ENCODE results near the gene SH2D6.

Gene SH2D6

GRCh38 chr2:85455552-85456090 lies 37.1 kb downstream of the SH2D6 start:
- H3K9me3 Mint-ChIP-seq: no peaks in the 10 kb centered on the region
- H3K36me3 Mint-ChIP-seq (ENCODE audit: low read depth): no peaks in the 10 kb centered on the region
- H3K27me3 Mint-ChIP-seq: no peaks in the 10 kb centered on the region
- H3K27ac Mint-ChIP-seq: peak overlapping the region; percentile 19
- H3K4me1 Mint-ChIP-seq (ENCODE audit: low read depth): no peaks in the 10 kb centered on the region
- H3K4me3 Mint-ChIP-seq: no peak overlapping the region

- H3K9me3 Mint-ChIP-seq: no peaks in the 10 kb centered on the region
- no peaks in the 10 kb centered on the region for H3K36me3 Mint-ChIP-seq (ENCODE audit: low read depth)
- no peaks in the 10 kb centered on the region for H3K27me3 Mint-ChIP-seq
- no peak overlapping the region for H3K27ac Mint-ChIP-seq
- no peak overlapping the region for H3K4me3 Mint-ChIP-seq
- no peaks in the 10 kb centered on the region for H3K4me1 Mint-ChIP-seq (ENCODE audit: low read depth)
Measured at GRCh38 chr2:85457043-85457442, 38.5 kb downstream of the SH2D6 start.

GRCh38 chr2:85457877-85458316 lies 39.4 kb downstream of the SH2D6 start:
- Mint-ChIP-seq H3K27me3 (no peaks in the 10 kb centered on the region), H3K27ac (no peak overlapping the region), H3K9me3 (no peaks in the 10 kb centered on the region), H3K4me3 (no peak overlapping the region), H3K4me1 (ENCODE audit: low read depth) (no peaks in the 10 kb centered on the region), H3K36me3 (ENCODE audit: low read depth) (no peaks in the 10 kb centered on the region)

DNA sequence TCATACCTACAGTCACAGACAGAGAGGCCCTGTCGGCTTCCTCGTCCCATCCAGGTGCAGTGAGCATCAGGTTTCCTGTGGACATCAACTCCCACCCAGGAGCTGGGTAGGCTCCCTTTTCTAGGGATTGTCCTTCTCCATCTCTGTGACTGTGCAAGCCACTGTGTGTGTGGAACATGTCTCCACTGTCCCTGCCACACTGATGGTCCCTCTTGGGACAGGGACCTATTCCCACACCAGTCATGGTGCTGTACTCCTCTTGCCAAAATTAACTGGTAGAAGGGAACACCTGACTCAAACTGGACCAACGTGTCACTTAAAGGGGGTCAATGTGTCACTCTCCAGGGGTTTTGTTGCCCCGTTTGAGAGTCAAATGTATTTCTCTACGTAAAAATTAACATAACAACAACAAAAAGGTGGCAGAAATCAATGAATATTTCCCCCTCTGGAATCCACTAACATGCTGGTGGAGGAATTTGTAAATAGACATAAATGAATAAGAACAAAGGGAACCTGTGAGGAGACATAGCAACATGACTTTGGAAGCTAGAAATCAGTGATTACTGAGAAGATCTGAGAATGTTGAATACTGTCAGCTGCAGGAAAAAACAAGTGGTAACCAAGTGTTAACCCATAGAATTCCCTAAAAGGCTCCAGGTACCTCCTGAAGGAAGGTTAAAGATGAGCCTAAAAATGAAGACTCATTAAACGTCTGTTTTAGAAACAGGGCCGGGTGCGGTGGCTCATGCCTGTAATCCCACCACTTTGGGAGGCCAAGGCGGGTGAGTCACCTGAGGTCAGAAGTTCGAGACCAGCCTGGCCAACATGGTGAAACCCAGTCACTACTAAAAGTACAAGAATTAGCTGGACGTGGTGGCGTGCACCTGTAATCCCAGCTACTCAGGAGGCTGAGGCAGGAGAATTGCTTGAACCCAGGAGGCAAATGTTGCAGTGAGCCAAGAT lies 40.4 kb downstream of the SH2D6 start:
- no peaks in the 10 kb centered on the region for H3K36me3 Mint-ChIP-seq (ENCODE audit: low read depth)
- H3K27me3 Mint-ChIP-seq: no peaks in the 10 kb centered on the region
- no peak overlapping the region for H3K4me3 Mint-ChIP-seq
- no peaks in the 10 kb centered on the region for H3K4me1 Mint-ChIP-seq (ENCODE audit: low read depth)
- H3K9me3 Mint-ChIP-seq: no peaks in the 10 kb centered on the region
- no peak overlapping the region for H3K27ac Mint-ChIP-seq

DNA sequence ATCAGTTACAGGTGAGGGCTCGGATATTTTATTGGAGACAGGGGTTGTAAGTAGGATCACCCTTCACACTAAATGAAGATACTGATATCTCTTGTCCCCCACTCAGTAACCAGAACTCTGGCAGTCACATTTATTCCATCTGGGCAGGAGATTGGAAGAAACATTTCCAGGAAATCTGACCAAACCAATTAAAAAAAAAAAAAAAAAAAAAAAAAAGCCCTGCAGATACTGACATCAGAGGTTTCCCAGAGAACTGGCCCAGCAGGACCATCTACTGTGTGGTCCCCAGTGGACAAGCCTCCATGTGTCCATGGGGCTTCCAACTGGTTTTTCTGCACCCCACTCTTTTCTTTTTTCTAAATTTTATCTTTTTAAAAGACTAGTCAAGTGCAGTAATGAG lies 41.3 kb downstream of the SH2D6 start:
- Mint-ChIP-seq H3K27ac (no peak overlapping the region), H3K27me3 (no peaks in the 10 kb centered on the region), H3K9me3 (no peaks in the 10 kb centered on the region), H3K4me1 (ENCODE audit: low read depth) (no peaks in the 10 kb centered on the region), H3K36me3 (ENCODE audit: low read depth) (no peaks in the 10 kb centered on the region), H3K4me3 (no peak overlapping the region)

DNA sequence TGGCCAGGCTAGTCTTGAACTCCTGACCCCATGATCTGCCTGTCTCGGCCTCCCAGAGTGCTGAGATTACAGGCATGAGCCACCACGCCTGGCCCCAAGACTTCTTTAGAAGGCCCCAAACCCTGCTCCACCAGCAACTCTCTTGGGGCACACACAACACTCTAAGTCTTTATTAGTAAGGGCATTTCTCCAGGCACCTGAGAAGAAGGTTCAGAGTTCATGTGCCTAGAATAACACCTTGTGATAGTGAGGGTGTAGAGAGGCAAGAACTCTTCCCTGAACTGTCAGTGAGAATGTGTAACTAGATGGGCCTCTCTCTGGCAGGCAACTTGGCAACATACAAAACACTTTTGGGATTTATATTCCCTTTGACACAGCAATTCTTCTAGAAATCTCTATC lies 43.8 kb downstream of the SH2D6 start:
- no peaks in the 10 kb centered on the region for H3K4me1 Mint-ChIP-seq (ENCODE audit: low read depth)
- no peak overlapping the region for H3K4me3 Mint-ChIP-seq
- H3K27me3 Mint-ChIP-seq: no peaks in the 10 kb centered on the region
- H3K36me3 Mint-ChIP-seq (ENCODE audit: low read depth): no peaks in the 10 kb centered on the region
- H3K9me3 Mint-ChIP-seq: no peaks in the 10 kb centered on the region
- no peak overlapping the region for H3K27ac Mint-ChIP-seq

GRCh38 chr2:85468096-85468703 lies 49.7 kb downstream of the SH2D6 start:
- no peaks in the 10 kb centered on the region for H3K27me3 Mint-ChIP-seq
- H3K4me1 Mint-ChIP-seq (ENCODE audit: low read depth): peaks cover 6% of the 10 kb centered on the region
- H3K27ac Mint-ChIP-seq: peak overlapping the region; percentile 51
- H3K9me3 Mint-ChIP-seq: no peaks in the 10 kb centered on the region
- no peak overlapping the region for H3K4me3 Mint-ChIP-seq
- H3K36me3 Mint-ChIP-seq (ENCODE audit: low read depth): no peaks in the 10 kb centered on the region

DNA sequence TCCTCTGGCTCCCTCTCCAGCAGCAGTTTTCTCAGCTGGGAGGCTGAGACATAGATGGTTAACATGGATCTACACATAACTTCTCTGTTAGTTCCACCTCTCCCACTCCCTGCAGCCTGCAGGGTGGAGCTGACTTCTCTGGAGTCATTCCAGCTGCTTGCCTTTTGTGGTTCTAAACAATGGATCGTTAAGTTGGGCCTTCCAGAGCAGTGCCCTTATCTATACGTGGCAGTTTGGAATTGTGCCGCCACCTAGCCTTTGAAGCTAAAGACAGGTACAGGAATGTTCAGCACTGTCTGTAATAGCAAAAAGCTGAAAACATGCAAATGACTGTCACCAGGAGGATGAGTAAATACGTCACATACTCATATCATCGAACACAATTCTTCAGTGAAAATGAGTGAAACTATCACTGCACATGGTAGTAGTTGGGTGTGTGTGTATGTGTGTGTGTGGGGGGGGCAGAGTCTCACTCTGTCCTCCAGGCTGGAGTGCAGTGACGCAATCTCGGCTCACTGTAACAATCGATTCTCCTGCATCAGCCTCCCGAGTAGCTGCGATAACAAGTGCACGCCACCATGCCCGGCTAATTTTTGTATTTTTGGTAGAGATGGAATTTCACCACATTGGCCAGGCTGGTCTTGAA lies 50.3 kb downstream of the SH2D6 start:
- Mint-ChIP-seq H3K27me3 (no peaks in the 10 kb centered on the region), H3K4me1 (ENCODE audit: low read depth) (peaks cover 6% of the 10 kb centered on the region), H3K36me3 (ENCODE audit: low read depth) (no peaks in the 10 kb centered on the region), H3K27ac (peak overlapping the region; percentile 51), H3K9me3 (no peaks in the 10 kb centered on the region), H3K4me3 (no peak overlapping the region)

- Mint-ChIP-seq H3K4me3 (no peak overlapping the region), H3K9me3 (no peaks in the 10 kb centered on the region), H3K4me1 (ENCODE audit: low read depth) (peaks cover 6% of the 10 kb centered on the region), H3K27me3 (no peaks in the 10 kb centered on the region), H3K27ac (no peak overlapping the region), H3K36me3 (ENCODE audit: low read depth) (no peaks in the 10 kb centered on the region)
Measured at GRCh38 chr2:85470850-85471800, 52.6 kb downstream of the SH2D6 start.

GRCh38 chr2:85472261-85472660 lies 53.7 kb downstream of the SH2D6 start:
- H3K4me3 Mint-ChIP-seq: no peak overlapping the region
- no peak overlapping the region for H3K27ac Mint-ChIP-seq
- no peaks in the 10 kb centered on the region for H3K36me3 Mint-ChIP-seq (ENCODE audit: low read depth)
- H3K4me1 Mint-ChIP-seq (ENCODE audit: low read depth): peaks cover 6% of the 10 kb centered on the region
- no peaks in the 10 kb centered on the region for H3K27me3 Mint-ChIP-seq
- no peaks in the 10 kb centered on the region for H3K9me3 Mint-ChIP-seq

- H3K9me3 Mint-ChIP-seq: no peaks in the 10 kb centered on the region
- H3K4me3 Mint-ChIP-seq: no peak overlapping the region
- no peaks in the 10 kb centered on the region for H3K36me3 Mint-ChIP-seq (ENCODE audit: low read depth)
- H3K27me3 Mint-ChIP-seq: no peaks in the 10 kb centered on the region
- H3K27ac Mint-ChIP-seq: no peak overlapping the region
- no peaks in the 10 kb centered on the region for H3K4me1 Mint-ChIP-seq (ENCODE audit: low read depth)
Measured at GRCh38 chr2:85475799-85476490, 57.4 kb downstream of the SH2D6 start.

DNA sequence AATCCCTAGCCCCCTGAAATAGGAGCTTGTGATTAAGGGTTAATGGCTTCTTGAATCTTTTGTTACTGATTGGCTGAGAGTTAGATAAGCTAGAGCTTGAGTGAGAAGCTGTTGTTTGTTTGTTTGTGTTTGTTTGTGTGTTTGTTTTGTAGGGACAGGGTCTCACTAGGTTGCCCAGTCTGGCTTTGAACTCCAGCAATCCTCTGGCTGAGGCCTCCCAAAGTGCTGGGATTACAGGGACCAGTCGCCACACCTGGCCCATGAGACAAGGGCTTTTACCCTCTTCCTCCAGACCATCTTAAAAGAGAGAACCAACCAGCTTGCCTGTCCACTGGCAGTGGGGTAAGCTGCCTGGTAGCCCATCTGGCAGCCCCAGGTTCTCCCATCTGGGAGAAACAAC lies 58.1 kb downstream of the SH2D6 start:
- Mint-ChIP-seq H3K4me3 (no peak overlapping the region), H3K9me3 (no peaks in the 10 kb centered on the region), H3K27me3 (no peaks in the 10 kb centered on the region), H3K27ac (no peak overlapping the region), H3K36me3 (ENCODE audit: low read depth) (no peaks in the 10 kb centered on the region), H3K4me1 (ENCODE audit: low read depth) (no peaks in the 10 kb centered on the region)

- H3K4me1 Mint-ChIP-seq (ENCODE audit: low read depth): no peaks in the 10 kb centered on the region
- no peak overlapping the region for H3K4me3 Mint-ChIP-seq
- H3K27me3 Mint-ChIP-seq: no peaks in the 10 kb centered on the region
- no peaks in the 10 kb centered on the region for H3K36me3 Mint-ChIP-seq (ENCODE audit: low read depth)
- H3K9me3 Mint-ChIP-seq: no peaks in the 10 kb centered on the region
- H3K27ac Mint-ChIP-seq: no peak overlapping the region
Measured at GRCh38 chr2:85477884-85478283, 59.4 kb downstream of the SH2D6 start.

Measured in stimulated activated naive CD8-positive, alpha-beta T cell treated with anti-CD3 and anti-CD28 coated beads, Interleukin-15, Interleukin-2, amounts not matched to agents 100 ng/mL and 50 ng/mL, for 24 hours (primary cell).